ENCODE data around the gene LMF1.
"Not testable (repeated sequence)": the region's sequence is repeated elsewhere in the genome, so short reads cannot be mapped to it uniquely, and the experiment has no call there.

The LMF1 gene

GRCh38 chr16:891353-891740, 79.4 kb downstream of the LMF1 start:
- no peak for DNase-seq

DNA sequence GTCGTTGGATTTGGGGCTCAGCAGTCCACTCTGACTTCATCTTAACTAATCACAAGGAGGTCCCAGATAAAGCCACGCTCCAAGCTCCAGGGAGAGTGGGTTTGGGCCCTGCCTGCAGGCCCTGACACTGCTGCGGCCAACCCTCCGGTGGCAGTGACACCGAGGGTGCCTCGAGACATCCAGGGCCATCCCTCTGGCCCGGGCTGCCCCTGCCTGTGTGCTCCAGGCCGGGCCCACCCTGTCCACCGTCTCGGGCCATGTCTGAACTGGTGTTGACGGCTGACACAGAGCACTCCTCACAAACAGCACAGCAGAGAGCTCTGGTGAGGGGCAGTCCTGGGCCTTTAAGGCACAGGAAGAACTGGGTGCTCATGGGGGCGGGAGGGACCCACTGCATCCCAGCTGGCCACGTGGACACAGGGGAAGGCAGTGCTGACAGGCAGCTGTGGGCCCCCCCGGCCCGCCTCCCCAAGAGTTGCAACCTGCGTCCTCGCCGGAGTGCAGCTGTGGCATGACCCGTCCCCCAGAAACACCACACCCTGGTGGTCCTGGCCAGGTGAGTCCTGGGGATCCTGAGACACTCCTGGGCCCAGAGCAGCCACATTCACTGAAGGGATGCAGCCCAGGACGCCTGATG, 80.0 kb downstream of the LMF1 start:
- no peak for DNase-seq

DNA sequence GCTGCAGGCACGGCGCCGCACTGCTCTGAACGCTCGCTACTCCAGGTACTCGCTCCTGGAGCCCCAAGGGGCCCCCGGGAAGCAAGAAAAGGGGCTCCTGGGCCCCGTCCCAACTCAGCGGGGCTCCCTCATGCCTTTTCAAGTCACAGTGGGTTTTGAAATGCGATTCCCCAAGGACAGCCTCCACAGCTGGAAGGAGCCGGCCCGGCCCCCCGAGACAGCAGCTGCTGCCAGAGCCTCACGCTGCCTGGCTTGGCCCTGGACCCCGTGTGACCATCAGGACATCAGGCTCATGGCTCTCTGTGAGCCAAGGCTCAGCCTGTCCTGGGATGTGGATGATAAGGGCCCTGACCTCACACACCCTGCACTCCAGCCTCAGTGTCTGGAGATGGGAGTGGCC, 80.6 kb downstream of the LMF1 start:
- no peak for DNase-seq

GRCh38 chr16:889586-889985, 81.2 kb downstream of the LMF1 start:
- no peak for DNase-seq

DNA sequence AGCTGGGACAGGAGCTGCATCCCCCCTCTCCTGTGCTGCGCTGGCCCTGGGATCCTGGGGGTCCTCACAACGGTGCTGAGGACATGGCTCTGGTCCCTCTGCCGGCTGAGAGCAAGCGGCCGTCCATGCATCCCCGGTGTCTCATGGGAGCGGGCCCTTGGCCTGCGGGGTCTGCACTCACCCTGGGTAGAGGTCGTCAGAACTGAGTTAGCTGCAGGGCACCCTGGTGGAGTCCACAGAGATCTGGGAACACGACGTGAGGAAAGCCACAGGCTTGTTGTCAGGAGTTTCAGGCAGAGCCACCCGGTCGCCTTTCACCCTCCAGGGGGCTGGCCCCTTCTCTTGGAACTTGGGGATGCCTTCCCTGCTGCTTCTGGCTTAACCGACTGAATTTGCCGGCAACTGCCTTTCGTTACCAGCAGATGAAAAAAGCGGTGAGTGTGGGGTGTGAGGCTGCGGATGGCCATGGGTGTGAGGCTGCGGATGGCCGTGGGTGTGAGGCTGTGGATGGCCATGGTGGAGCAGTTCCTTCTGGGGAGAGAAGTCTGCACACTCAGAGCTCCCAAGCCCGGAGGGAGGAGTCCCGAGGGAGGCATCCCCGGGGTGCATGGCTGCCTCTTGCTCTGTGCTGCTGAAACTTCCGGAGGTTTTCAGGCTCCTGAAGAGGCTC, 81.7 kb downstream of the LMF1 start:
- no peak for DNase-seq

- not testable (repeated sequence) for DNase-seq
These were observed 82.3 kb downstream of the LMF1 start for GRCh38 chr16:888456-888855.

GRCh38 chr16:887846-888245, 82.9 kb downstream of the LMF1 start:
- DNase-seq: no peak

DNA sequence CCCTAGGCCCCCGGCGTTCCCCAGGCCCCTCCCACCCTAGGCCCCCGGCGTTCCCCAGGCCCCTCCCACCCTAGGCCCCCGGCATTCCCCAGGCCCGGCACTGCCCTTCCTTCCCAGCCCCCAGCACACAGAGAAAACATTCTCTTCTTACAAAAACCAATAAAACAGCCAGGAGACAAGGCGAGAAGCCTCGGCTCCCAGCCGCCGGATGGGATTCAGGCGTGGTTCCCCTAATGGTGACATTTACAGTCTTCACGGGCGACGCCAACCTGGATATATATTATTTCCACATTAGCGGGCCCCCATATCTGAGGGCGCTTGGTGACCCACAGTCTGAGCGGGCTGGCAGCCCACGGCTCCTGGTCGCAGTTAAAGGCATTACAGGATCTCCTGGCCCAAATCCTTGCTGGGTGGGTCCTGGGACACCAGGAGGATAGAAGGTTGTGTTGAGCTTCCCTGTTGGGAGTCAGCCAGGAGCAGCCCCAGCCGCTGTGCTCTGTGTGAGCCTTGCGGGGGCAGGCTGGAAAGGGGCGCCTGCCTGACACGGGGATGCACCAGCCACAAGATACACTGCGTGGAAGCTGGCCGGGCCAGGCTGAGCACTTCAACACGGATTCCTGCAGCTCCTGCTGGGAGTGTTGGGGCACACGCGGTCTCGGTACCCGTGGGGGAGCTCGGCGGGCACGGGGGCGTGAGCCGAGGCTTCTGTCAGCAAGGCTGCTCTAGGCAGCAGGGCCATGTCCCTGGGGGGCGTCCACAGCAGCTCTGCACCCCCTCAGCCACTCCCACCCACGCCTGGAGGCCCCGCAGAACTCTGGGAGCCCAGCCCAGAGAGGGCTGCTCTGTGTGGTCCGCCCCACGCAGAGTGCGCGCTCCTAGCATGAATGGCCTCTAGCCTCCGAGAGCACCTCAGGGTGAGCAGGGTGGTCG, 83.7 kb downstream of the LMF1 start:
- DNase-seq: no peak

DNA sequence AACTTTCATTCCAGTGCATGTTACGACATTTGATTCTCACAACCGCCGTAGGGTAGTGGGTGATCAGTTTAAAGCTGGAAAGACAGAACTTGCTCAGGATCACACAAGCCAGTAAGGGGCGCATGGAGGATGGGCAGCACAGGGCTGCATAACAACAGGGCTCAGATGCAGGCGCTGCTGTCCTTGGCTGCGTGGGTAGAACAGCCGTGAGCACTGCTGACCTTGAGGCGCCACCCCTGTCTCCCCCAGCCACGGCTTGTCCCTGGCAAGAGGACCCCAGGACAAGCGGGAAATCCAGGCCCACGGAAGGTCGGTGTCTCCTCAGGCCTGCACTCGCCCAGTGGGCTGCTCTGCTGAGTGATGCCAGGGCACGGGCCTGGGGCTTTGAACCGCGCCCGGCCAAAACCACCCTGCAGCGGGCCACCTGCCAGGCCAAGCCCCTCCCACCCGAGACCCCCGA, 84.7 kb downstream of the LMF1 start:
- DNase-seq: no peak

DNA sequence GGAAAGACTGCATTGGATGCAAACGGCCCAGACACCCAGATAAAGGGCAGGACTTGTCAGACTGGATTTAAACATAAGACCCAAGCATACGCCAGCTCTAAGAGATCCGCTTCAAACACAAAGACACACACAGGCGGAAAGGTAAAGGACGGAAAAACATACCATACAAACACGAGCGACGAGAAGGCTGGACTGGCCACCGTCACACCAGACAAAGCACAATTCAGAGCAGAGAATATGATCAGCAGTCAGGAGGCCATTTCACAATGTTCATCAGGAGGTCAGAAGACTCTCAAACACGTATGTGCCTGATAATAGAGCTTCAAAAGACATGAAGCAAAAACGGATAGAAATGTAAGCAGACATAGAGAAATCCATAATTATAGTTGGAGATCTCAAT, 85.4 kb downstream of the LMF1 start:
- DNase-seq: no peak

GRCh38 chr16:884232-884631, 86.6 kb downstream of the LMF1 start:
- no peak for DNase-seq

DNA sequence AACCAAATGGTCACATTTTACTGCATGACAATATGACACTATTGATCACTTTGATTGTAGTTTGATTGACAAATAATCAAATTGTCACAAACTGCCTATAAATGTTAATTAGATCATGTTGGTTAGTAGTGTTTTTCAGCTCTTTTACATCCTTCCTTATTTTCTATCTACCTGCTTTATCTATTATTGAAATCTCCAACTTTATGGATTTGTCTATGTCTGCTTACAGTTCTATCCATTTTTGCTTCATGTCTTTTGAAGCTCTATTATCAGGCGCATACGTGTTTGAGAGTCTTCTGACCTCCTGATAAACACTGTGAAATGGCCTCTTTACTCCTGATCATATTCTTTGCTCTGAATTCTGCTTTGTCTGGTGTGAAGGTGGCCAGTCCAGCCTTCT, 87.0 kb downstream of the LMF1 start:
- no peak for DNase-seq

DNA sequence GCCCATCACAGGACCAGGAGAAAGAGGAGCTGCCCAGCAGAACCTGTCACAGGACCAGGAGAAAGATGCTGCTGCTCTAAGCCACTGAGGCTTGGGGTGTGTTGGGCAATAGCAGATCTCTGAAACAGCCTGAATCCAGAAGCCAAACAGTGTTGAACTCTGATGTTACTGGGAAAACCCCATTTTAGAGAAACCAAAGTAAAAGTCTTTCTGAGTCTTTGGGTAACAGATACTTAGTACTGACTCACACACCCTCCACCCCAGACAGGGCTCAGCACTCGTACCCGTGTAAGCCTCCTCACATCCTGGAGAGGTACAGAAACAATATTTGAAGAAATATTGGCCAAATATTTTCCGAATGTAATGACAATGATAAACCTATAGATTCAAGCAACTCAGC, 87.4 kb downstream of the LMF1 start:
- DNase-seq: no peak

DNA sequence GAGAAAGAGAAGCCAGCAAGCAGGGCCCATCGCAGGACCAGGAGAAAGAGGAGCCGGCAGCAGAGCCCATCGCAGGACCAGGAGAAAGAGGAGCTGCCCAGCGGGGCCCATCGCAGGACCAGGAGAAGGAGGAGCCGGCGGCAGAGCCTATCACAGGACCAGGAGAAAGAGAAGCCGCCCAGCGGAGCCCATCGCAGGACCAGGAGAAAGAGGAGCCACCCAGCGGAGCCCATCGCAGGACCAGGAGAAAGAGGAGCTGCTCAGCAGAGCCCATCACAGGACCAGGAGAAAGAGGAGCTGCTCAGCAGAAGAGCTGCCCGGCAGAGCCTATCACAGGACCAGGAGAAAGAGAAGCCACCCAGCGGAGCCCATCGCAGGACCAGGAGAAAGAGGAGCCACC, 88.1 kb downstream of the LMF1 start:
- not testable (repeated sequence) for DNase-seq

GRCh38 chr16:882256-882655, 88.5 kb downstream of the LMF1 start:
- DNase-seq: no peak

- no peak for DNase-seq
These were observed 89.3 kb downstream of the LMF1 start for GRCh38 chr16:881219-882097.

DNA sequence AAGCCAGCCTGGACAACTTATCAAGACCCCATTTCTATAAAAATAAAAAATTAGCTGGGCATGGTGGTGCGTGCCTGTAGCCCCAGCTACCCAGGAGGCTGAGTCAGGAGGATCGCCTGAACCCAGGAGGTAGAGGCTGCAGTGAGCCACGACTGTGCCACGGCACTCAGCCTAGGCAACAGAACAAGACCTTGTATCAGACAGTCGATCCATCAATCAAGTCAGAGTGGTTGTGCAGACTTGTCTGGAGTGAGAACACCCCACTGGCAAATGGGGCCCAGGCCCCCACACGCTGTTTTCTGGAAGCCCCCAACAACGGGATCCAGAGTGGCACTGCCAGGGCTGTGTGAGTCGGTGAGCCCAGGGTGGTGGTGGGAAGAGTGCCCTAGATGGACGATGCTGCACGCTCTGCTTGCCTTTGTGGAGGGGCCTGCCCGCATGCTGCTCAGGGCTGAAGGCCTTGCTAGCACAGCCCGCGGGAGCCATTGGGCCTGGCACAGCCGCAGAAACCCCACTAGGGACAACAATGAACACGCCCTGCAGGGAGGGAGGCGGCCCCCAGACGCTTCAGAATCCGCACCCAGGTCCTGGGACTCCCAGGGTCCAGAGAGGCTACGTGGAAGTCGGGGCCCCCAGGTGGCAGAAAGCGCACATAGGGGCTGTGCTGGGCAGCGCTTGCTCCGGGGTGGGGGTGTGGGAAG, 90.2 kb downstream of the LMF1 start:
- DNase-seq: no peak

DNA sequence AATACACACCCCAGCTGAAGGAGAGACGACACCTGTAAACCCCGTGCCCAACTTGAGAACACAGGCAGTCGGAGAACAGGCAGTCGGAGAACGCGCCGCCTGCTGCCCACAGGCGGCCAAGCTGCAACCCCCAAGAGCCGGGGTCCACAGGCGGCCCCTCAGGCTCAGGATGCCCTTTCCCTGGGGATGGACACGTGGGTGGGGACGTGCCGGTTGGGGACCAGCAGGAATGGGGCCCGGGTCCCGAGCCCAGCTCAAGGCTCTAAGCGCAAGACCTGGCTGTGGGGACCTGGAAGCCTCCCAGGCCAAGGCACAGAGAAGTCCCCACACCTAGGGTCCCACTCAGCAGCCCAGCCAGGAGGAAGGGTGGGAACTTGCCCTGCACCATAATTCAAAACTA, 90.8 kb downstream of the LMF1 start:
- no peak for DNase-seq

DNA sequence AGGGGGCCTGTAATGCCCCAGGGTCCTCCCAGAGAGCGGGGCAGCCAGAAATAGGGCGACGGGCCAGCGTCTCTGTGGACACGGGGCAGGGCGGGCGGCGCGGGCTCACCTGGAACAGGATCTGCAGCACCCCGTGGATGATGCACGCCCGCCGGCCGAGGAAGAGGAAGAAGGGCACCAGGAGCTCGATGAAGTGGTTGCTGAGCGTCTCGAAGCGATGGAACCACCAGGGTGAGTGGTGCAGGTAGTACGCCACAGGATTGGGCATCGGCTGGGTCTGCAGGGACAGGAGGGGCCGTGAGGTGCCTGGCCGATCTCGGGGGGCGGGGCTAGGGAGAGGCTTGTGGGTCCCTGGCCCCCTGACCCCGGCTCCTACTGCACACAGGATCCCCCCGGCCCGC, 91.3 kb downstream of the LMF1 start:
- DNase-seq: no peak

DNA sequence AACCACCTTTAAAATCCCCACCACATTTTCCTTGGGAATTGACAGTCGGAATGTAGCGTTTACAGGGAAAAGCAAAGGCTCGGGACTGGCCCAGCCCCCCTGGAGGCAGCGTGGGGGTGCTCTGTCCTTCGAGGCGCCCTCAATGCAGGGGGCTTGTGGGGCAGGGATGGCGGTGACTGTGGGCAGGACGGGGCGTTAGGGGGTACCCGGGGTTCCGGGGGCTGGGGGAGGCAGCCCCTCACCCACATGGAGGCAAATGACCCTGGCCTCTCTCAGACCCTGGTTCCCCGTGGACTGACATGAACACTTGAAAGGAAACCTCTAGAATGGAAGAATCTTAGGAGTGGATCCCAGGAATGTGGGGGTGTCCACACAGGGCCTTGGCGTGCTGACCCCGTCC, 91.9 kb downstream of the LMF1 start:
- DNase-seq: no peak

- DNase-seq: no peak
These were observed 92.6 kb downstream of the LMF1 start for GRCh38 chr16:878072-878784.
